Measurements from ENCODE around the gene ERGIC1. TPM values are rescaled to one million over a fixed set of nuclear protein-coding genes. Genes with fewer than 3 reads are reported as not detected.

ERGIC1 gene
- total RNA-seq: 149 and 156 TPM in 2 replicates

GRCh38 chr5:172833686-172834414 is at the start of gene ERGIC1:
Gene ERGIC1 (plus strand): TSS chr5:172834251. CDS start chr5:172834414, 163 bp downstream.

GRCh38 chr5:172983542-172984243 is 149.6 kb downstream of the ERGIC1 start, which contains the start of gene ATP6V0E1:
Gene ATP6V0E1 (plus strand): TSS chr5:172983771. CDS start chr5:172983861, 90 bp downstream.

Other genes starting within 250 kb of the ERGIC1 start
- 1.5 and 17.2 TPM in 2 replicates for gene NEURL1B, start 193.0 kb upstream of the ERGIC1 start, total RNA-seq
- gene DUSP1, start 63.1 kb upstream of the ERGIC1 start, total RNA-seq: 278 and 516 TPM in 2 replicates
- gene RPL26L1, start 125.2 kb downstream of the ERGIC1 start, total RNA-seq: 20.5 and 39.1 TPM in 2 replicates
- 175 and 255 TPM in 2 replicates for gene ATP6V0E1, start 149.5 kb downstream of the ERGIC1 start, total RNA-seq
- 6.9 and 8.2 TPM in 2 replicates for gene CREBRF, start 222.1 kb downstream of the ERGIC1 start, total RNA-seq

Measured in pericardium fibroblast (primary cell).